Measurements from ENCODE around the gene FGF23.

Gene FGF23

GRCh38 chr12:4320497-4320852 lies 59.0 kb downstream of the FGF23 start:
- no peak for DNase-seq (ENCODE audit: low read depth in 4 of 4, low spot score in 1 of 4)

All from stimulated activated CD4-positive, alpha-beta T cell treated with anti-CD3 and anti-CD28 coated beads, Interleukin-1b, Interleukin-23, amount 100 ng/mL, for 24 hours (primary cell).